Mammary epithelial cell (primary cell): Measurements from ENCODE around the gene POLL.

Experiments used
- CTCF ChIP-seq, 2 donors: IDR thresholded peaks in 1 of 2; conservative IDR thresholded peaks in 1 of 2; 2 replicates each; pipeline ENCODE4 v1.5.1; 2011 to 2012; ENCODE audit warnings: inconsistent platforms in 2 of 2, low read length in 2 of 2, mild to moderate bottlenecking in 2 of 2, control low read depth in 1 of 2, low read depth in 1 of 2; ENCODE audit not compliant: insufficient read depth in 1 of 2; ENCODE audit errors: extremely low read depth in 1 of 2
- EZH2 ChIP-seq: IDR thresholded peaks from 2 replicates; pipeline ENCODE4 v1.6.1; 2012; ENCODE audit warnings: low read length, inconsistent platforms, borderline replicate concordance

GRCh38 chr10:101550965-101551364 lies 37.1 kb downstream of the POLL start:
- no peak for TF ChIP-seq CTCF (conservative IDR thresholded peaks at IDR 0.05 in 1 of 2, IDR thresholded peaks at IDR 0.05 in 1 of 2; ENCODE audit: extremely low read depth in 1 of 2, insufficient read depth in 1 of 2, low read depth in 1 of 2, low read length in 2 of 2)
- TF ChIP-seq EZH2: no peak
